MM.1S (cell line): ENCODE data around the gene SELENOV.

ENCODE experiments used
- EZH2 ChIP-seq: fragments of 300-600 bp; sonication (generic); optimal IDR thresholded peaks from 2 replicates; pipeline ENCODE3; 2017; ENCODE audit warnings: low read depth, mild to moderate bottlenecking, antibody characterized with exemption, low read length, mixed read lengths
- TF ChIP-seq, protein P1 (sequence below): fragments of 300-600 bp; sonication (generic); IDR thresholded peaks from 2 replicates; pipeline ENCODE4 v1.5.1; 2016; ENCODE audit warnings: antibody characterized with exemption, low read length, mixed read lengths

DNA sequence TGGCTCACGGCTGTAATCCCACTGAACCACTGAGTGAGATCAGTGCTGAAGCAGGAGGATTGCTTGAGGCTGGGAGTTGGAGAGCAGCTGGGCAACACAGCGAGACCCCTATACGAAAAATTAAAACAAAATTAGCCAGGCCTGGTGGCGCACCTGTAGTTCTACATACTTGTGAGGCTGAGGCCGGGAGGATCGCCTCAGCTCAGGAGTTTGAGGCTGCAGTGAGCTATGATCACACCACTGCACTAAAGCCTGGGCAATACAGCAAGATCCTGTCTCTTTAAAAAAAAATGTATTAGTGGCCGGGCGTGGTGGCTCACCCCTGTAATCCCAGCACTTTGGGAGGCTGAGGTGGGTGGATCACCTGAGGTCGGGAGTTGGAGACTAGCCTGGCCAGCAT is 6.3 kb upstream of the SELENOV start:
- TF ChIP-seq, protein P1, sequence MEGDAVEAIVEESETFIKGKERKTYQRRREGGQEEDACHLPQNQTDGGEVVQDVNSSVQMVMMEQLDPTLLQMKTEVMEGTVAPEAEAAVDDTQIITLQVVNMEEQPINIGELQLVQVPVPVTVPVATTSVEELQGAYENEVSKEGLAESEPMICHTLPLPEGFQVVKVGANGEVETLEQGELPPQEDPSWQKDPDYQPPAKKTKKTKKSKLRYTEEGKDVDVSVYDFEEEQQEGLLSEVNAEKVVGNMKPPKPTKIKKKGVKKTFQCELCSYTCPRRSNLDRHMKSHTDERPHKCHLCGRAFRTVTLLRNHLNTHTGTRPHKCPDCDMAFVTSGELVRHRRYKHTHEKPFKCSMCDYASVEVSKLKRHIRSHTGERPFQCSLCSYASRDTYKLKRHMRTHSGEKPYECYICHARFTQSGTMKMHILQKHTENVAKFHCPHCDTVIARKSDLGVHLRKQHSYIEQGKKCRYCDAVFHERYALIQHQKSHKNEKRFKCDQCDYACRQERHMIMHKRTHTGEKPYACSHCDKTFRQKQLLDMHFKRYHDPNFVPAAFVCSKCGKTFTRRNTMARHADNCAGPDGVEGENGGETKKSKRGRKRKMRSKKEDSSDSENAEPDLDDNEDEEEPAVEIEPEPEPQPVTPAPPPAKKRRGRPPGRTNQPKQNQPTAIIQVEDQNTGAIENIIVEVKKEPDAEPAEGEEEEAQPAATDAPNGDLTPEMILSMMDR, result no peak
- TF ChIP-seq EZH2, result no peak
